Esophagus mucosa (tissue), 1 donor: ENCODE results near the gene PDCD2L. TPM values are rescaled to one million over a fixed set of nuclear protein-coding genes. Genes with fewer than 3 reads are reported as not detected.
"Not testable (repeated sequence)": the region's sequence is repeated elsewhere in the genome, so short reads cannot be mapped to it uniquely, and the experiment has no call there.

ENCODE experiments used
- ATAC-seq: fragments of 200-7000 bp; cut with Tn5 transposase; one replicate; pipeline ENCODE4 v1.9.1; 2020
- total RNA-seq: library from RNA; stranded (reverse); gene quantifications from one replicate; pipeline ENCODE4 v1.2.4, GENCODE V29; 2023
- donor health status: DM: yes; HTN: yes; CAD: no.

PDCD2L gene
- total RNA-seq, 1 donor from 2014 or later: 6.7 TPM

GRCh38 chr19:34373601-34374288 lies 30.5 kb upstream of the PDCD2L start:
- ATAC-seq: no peak

GRCh38 chr19:34375598-34375997 lies 28.6 kb upstream of the PDCD2L start:
- ATAC-seq: peak; percentile 9

GRCh38 chr19:34380639-34381241 lies 23.5 kb upstream of the PDCD2L start:
- no peak for ATAC-seq

- ATAC-seq: no peak
Observed at GRCh38 chr19:34381399-34382251, 22.6 kb upstream of the PDCD2L start.

GRCh38 chr19:34382471-34382870 lies 21.7 kb upstream of the PDCD2L start:
- no peak for ATAC-seq

- ATAC-seq: no peak
Observed at GRCh38 chr19:34383599-34383998, 20.6 kb upstream of the PDCD2L start.

- no peak for ATAC-seq
Observed at GRCh38 chr19:34386645-34387445, 17.4 kb upstream of the PDCD2L start.

- no peak for ATAC-seq
Observed at GRCh38 chr19:34387446-34387810, 16.8 kb upstream of the PDCD2L start.

GRCh38 chr19:34388745-34389144 lies 15.5 kb upstream of the PDCD2L start:
- ATAC-seq: not testable (repeated sequence)

- peak; percentile 56 for ATAC-seq
Observed at GRCh38 chr19:34391813-34392212, 12.4 kb upstream of the PDCD2L start.

- ATAC-seq: no peak
Observed at GRCh38 chr19:34393031-34393430, 11.2 kb upstream of the PDCD2L start.

GRCh38 chr19:34393629-34394028 lies 10.6 kb upstream of the PDCD2L start:
- no peak for ATAC-seq

GRCh38 chr19:34397853-34398252 lies 6.3 kb upstream of the PDCD2L start:
- no peak for ATAC-seq

GRCh38 chr19:34399886-34400285 lies 4.3 kb upstream of the PDCD2L start:
- no peak for ATAC-seq

GRCh38 chr19:34400844-34401243 lies 3.4 kb upstream of the PDCD2L start:
- ATAC-seq: not testable (repeated sequence)

- no peak for ATAC-seq
Observed at GRCh38 chr19:34402074-34402600, 2.1 kb upstream of the PDCD2L start.

GRCh38 chr19:34403784-34404108 lies 453 bp upstream of the PDCD2L start:
- ATAC-seq: no peak

- ATAC-seq: no peak
Observed at GRCh38 chr19:34405892-34406660, 1.9 kb downstream of the PDCD2L start.

GRCh38 chr19:34408411-34408810 lies 4.2 kb downstream of the PDCD2L start:
- ATAC-seq: no peak

GRCh38 chr19:34409189-34410164 lies 5.3 kb downstream of the PDCD2L start:
- no peak for ATAC-seq

- ATAC-seq: no peak
Observed at GRCh38 chr19:34411216-34411615, 7.0 kb downstream of the PDCD2L start.
